HCT116 (cell line): ENCODE results near the gene LYPD8. TPM values are rescaled to one million over a fixed set of nuclear protein-coding genes. Genes with fewer than 3 reads are reported as not detected.

Experiments used
- ATAC-seq: fragments of 200-7000 bp; cut with Tn5 transposase; 2 replicates; pipeline ENCODE4 v1.9.1; 2020; ENCODE audit warnings: mild to moderate bottlenecking, moderate library complexity
- BruUV-seq: library from RNA; stranded (reverse); fragments of 400-500 nt; replicated peaks from 2 replicates; lab custom pipeline; 2021; lab: Mats Ljungman, UMichigan
- CTCF ChIA-PET: fragments of 300-600 bp; sonication (Branson Sonifier 250); formaldehyde crosslinking; loops from one replicate; lab custom pipeline; 2021; ENCODE audit warnings: antibody characterized with exemption; lab: Charles Lee
- POLR2A ChIA-PET: fragments of 300-600, 350-600 bp; sonication (Branson Sonifier 250); formaldehyde crosslinking; loops from one replicate; lab custom pipeline; 2021; ENCODE audit warnings: antibody characterized with exemption; lab: Charles Lee
- RAD21 ChIA-PET, 2 experiments: fragments of 300-600 bp; sonication (Branson Sonifier 250); formaldehyde crosslinking; loops; one replicate each; lab custom pipeline; 2023; ENCODE audit warnings: low total read pairs in 2 of 2; ENCODE audit not compliant: uncharacterized antibody in 2 of 2, unreplicated experiment in 2 of 2, low non-redundant PET in 1 of 2; lab: Charles Lee
- DNase-seq: peaks from one replicate; pipeline ENCODE4 v3.0.0-alpha.2; 2010; ENCODE audit warnings: low read depth, low spot score
- H2AFZ ChIP-seq: fragments of 200-600 bp; shearing (Covaris generic), sonication (generic); 2 replicates; pipeline ENCODE4 v1.6.1; 2017; ENCODE audit warnings: low read depth, mixed run types, mixed read lengths, antibody characterized with exemption, low read length; ENCODE audit not compliant: poor library complexity, severe bottlenecking
- H3K27ac ChIP-seq: 2 replicates; pipeline ENCODE4 v1.5.1; 2012; ENCODE audit warnings: low read depth, low read length
- H3K27me3 ChIP-seq: fragments of 200-600 bp; sonication (generic); 2 replicates; pipeline ENCODE4 v1.6.1; 2016; ENCODE audit warnings: mixed run types, low read length, mixed read lengths; ENCODE audit not compliant: insufficient read depth
- H3K36me3 ChIP-seq, 2 experiments: fragments of 200-500 bp in 1 of 2; fragments of 200-600 bp in 1 of 2; sonication (Bioruptor generic) in 1 of 2; sonication (generic) in 1 of 2; 2 replicates each; pipeline versions ENCODE4 v1.5.1 to v1.6.1; 2014 to 2016; ENCODE audit warnings: low read length in 2 of 2, inconsistent platforms in 1 of 2, mixed read lengths in 1 of 2, mixed run types in 1 of 2; ENCODE audit not compliant: insufficient read depth in 2 of 2, control insufficient read depth in 1 of 2
- H3K4me1 ChIP-seq, 2 experiments: fragments of 200-600 bp in 1 of 2; sonication (generic) in 1 of 2; 2 replicates each; pipeline versions ENCODE4 v1.5.1 to v1.6.1; 2012 to 2017; ENCODE audit warnings: low read length in 2 of 2, inconsistent platforms in 1 of 2, mild to moderate bottlenecking in 1 of 2, mixed read lengths in 1 of 2, mixed run types in 1 of 2, moderate library complexity in 1 of 2; ENCODE audit not compliant: insufficient read depth in 2 of 2, control insufficient read depth in 1 of 2
- H3K4me2 ChIP-seq: fragments of 200-600 bp; sonication (generic); 2 replicates; pipeline ENCODE4 v1.6.1; 2017; ENCODE audit warnings: mixed run types, low read length, mixed read lengths
- H3K4me3 ChIP-seq, 2 experiments: fragments of 200-600 bp in 1 of 2; sonication (generic) in 1 of 2; replicated peaks in 1 of 2; 2 replicates each; pipeline ENCODE4 v1.5.1; 2011 to 2016; ENCODE audit warnings: low read length in 2 of 2, control low read depth in 1 of 2, low read depth in 1 of 2, mild to moderate bottlenecking in 1 of 2, mixed read lengths in 1 of 2, mixed run types in 1 of 2
- H3K79me2 ChIP-seq: fragments of 200-600 bp; sonication (generic); 2 replicates; pipeline ENCODE4 v1.6.1; 2017; ENCODE audit warnings: mild to moderate bottlenecking, mixed run types, low read length, moderate library complexity, mixed read lengths; ENCODE audit not compliant: insufficient read depth
- H3K9ac ChIP-seq: fragments of 200-600 bp; sonication (generic); 2 replicates; pipeline ENCODE4 v1.6.1; 2016; ENCODE audit warnings: low read length, mixed read lengths
- H3K9me2 ChIP-seq: fragments of 200-600 bp; sonication (generic), shearing (Covaris generic); 2 replicates; pipeline ENCODE4 v1.6.1; 2017; ENCODE audit warnings: mixed run types, mild to moderate bottlenecking, moderate library complexity; ENCODE audit not compliant: insufficient read depth
- H3K9me3 ChIP-seq, 2 experiments: fragments of 200-500 bp in 1 of 2; fragments of 200-600 bp in 1 of 2; sonication (Bioruptor generic) in 1 of 2; sonication (generic) in 1 of 2; 2 replicates each; pipeline ENCODE4 v1.6.1; 2014 to 2017; ENCODE audit warnings: low read length in 2 of 2, mixed read lengths in 2 of 2, inconsistent platforms in 1 of 2, low read depth in 1 of 2, mild to moderate bottlenecking in 1 of 2, mixed run types in 1 of 2, moderate library complexity in 1 of 2; ENCODE audit not compliant: control insufficient read depth in 1 of 2, insufficient read depth in 1 of 2
- H4K20me1 ChIP-seq: fragments of 200-600 bp; sonication (generic), shearing (Covaris generic); 2 replicates; pipeline ENCODE4 v1.6.1; 2017; ENCODE audit warnings: mixed run types, mild to moderate bottlenecking, moderate library complexity; ENCODE audit not compliant: insufficient read depth
- CBX3 ChIP-seq: IDR thresholded peaks from 2 replicates; pipeline ENCODE4 v1.6.1; 2012; ENCODE audit warnings: low read depth
- CEBPB ChIP-seq: IDR thresholded peaks from 2 replicates; pipeline ENCODE4 v1.6.1; 2012; ENCODE audit warnings: low read depth
- EGR1 ChIP-seq: IDR thresholded peaks from 2 replicates; pipeline ENCODE4 v1.6.1; 2012; ENCODE audit warnings: low read depth
- ELF1 ChIP-seq: IDR thresholded peaks from 2 replicates; pipeline ENCODE4 v1.6.1; 2012; ENCODE audit warnings: low read depth, borderline replicate concordance
- EZH2 ChIP-seq: fragments of 200-600 bp; sonication (generic); IDR thresholded peaks from 2 replicates; pipeline ENCODE4 v1.6.1; 2017; ENCODE audit warnings: antibody characterized with exemption, mixed run types
- FOSL1 ChIP-seq: IDR thresholded peaks from 2 replicates; pipeline ENCODE4 v1.6.1; 2012; ENCODE audit warnings: low read depth
- JUND ChIP-seq: IDR thresholded peaks from 2 replicates; pipeline ENCODE4 v1.6.1; 2012
- POLR2A ChIP-seq: IDR thresholded peaks from 2 replicates; pipeline ENCODE4 v1.7.0; 2011; ENCODE audit warnings: borderline replicate concordance; ENCODE audit not compliant: insufficient read depth, insufficient read length; ENCODE audit errors: extremely low read depth
- POLR2AphosphoS5 ChIP-seq: IDR thresholded peaks from 2 replicates; pipeline ENCODE4 v1.6.1; 2011; ENCODE audit warnings: mild to moderate bottlenecking, low read depth, low read length, moderate library complexity
- SIN3A ChIP-seq: IDR thresholded peaks from 2 replicates; pipeline ENCODE4 v1.6.1; 2012; ENCODE audit warnings: low read depth
- SP1 ChIP-seq: IDR thresholded peaks from 2 replicates; pipeline ENCODE4 v1.6.1; 2012; ENCODE audit warnings: low read depth
- SRF ChIP-seq: IDR thresholded peaks from 2 replicates; pipeline ENCODE4 v1.6.1; 2012; ENCODE audit warnings: low read depth
- TCF7L2 ChIP-seq: IDR thresholded peaks from 2 replicates; pipeline ENCODE4 v1.7.0; 2011; ENCODE audit warnings: borderline replicate concordance, inconsistent platforms; ENCODE audit not compliant: insufficient read depth, insufficient read length; ENCODE audit errors: extremely low read depth
- ZFX ChIP-seq: fragments of 450-650 bp; IDR thresholded peaks from 2 replicates; pipeline ENCODE4 v1.6.1; 2017
- intact Hi-C: fragments of 100-400 bp; cut with micrococcal nuclease; formaldehyde crosslinking; loops from 2 replicates; pipeline ENCODE4 v1.10.0; 2022
- total RNA-seq: library from RNA; stranded (reverse); gene quantifications from one replicate; pipeline ENCODE4 v1.2.1, GENCODE V29; 2021; ENCODE audit not compliant: unreplicated experiment
- TF ChIP-seq, protein P1 (sequence below), 3 experiments: fragments of 200-600 bp in 1 of 3; sonication (generic) in 1 of 3; IDR thresholded peaks in 2 of 3; conservative IDR thresholded peaks in 1 of 3; 2 replicates each; pipeline ENCODE4 v1.5.1; 2012 to 2017; ENCODE audit warnings: low read depth in 2 of 3, low read length in 2 of 3, antibody characterized with exemption in 1 of 3, borderline replicate concordance in 1 of 3, control low read depth in 1 of 3, mild to moderate bottlenecking in 1 of 3, mixed read lengths in 1 of 3, mixed run types in 1 of 3, moderate library complexity in 1 of 3; ENCODE audit not compliant: insufficient read depth in 1 of 3
- TF ChIP-seq, protein P2 (sequence below): IDR thresholded peaks from 2 replicates; pipeline ENCODE4 v1.6.1; 2012
- TF ChIP-seq, protein P3 (sequence below): IDR thresholded peaks from 2 replicates; pipeline ENCODE4 v1.6.1; 2012; ENCODE audit warnings: low read depth
- TF ChIP-seq, protein P4 (sequence below): IDR thresholded peaks from 2 replicates; pipeline ENCODE4 v1.6.1; 2012
- TF ChIP-seq, protein P5 (sequence below): IDR thresholded peaks from 2 replicates; pipeline ENCODE4 v1.6.1; 2011; ENCODE audit warnings: mild to moderate bottlenecking, low read length, moderate library complexity; ENCODE audit not compliant: insufficient replicate concordance; ENCODE audit errors: extremely low read depth

Gene LYPD8
- total RNA-seq, 1 experiment from 2014 or later = not detected

DNA sequence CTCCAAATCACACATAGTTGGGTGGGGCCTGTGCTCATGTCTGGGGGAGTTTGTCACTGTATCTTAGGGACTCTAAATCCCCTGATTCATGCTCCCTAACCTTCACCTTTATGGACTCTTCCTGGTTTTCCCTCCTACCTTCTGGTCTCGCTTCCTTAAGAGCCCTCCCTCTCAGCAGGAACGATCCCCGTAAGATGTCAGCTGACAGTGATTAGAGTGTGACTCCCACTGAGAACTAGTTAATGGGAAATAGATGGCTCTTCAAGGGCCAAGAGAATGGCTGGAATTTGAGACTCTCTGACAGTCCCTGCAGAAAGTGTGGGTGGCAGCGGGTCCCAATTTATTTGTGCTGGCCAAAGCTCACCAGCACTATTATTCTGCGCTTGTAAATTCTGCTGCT lies 22.0 kb downstream of the LYPD8 start:
- no peak overlapping the region for H2AFZ ChIP-seq
- H3K9ac ChIP-seq = no peak overlapping the region
- H3K36me3 ChIP-seq = no peaks in the 10 kb centered on the region
- no peaks in the 10 kb centered on the region for H3K9me3 ChIP-seq
- POLR2A ChIA-PET = no interaction called here
- no peak overlapping the region for H3K4me2 ChIP-seq
- RAD21 ChIA-PET = no interaction called here
- H3K4me1 ChIP-seq = no peaks in the 10 kb centered on the region
- no peaks in the 10 kb centered on the region for H3K27me3 ChIP-seq
- no peaks in the 10 kb centered on the region for H3K79me2 ChIP-seq
- TF ChIP-seq POLR2AphosphoS5 (no peak), CBX3 (no peak), ELF1 (no peak), SP1 (no peak), POLR2A (no peak), CEBPB (no peak), SRF (no peak), ZFX (no peak), FOSL1 (no peak), EZH2 (no peak), JUND (no peak), SIN3A (no peak), TCF7L2 (no peak), EGR1 (no peak)
- TF ChIP-seq, protein P1, sequence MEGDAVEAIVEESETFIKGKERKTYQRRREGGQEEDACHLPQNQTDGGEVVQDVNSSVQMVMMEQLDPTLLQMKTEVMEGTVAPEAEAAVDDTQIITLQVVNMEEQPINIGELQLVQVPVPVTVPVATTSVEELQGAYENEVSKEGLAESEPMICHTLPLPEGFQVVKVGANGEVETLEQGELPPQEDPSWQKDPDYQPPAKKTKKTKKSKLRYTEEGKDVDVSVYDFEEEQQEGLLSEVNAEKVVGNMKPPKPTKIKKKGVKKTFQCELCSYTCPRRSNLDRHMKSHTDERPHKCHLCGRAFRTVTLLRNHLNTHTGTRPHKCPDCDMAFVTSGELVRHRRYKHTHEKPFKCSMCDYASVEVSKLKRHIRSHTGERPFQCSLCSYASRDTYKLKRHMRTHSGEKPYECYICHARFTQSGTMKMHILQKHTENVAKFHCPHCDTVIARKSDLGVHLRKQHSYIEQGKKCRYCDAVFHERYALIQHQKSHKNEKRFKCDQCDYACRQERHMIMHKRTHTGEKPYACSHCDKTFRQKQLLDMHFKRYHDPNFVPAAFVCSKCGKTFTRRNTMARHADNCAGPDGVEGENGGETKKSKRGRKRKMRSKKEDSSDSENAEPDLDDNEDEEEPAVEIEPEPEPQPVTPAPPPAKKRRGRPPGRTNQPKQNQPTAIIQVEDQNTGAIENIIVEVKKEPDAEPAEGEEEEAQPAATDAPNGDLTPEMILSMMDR (IDR thresholded peaks at IDR 0.05 in 2 of 3, conservative IDR thresholded peaks at IDR 0.05 in 1 of 3; ENCODE audit: borderline replicate concordance in 1 of 3, insufficient read depth in 1 of 3, low read depth in 2 of 3, low read length in 2 of 3) = no peak
- TF ChIP-seq, protein P2, sequence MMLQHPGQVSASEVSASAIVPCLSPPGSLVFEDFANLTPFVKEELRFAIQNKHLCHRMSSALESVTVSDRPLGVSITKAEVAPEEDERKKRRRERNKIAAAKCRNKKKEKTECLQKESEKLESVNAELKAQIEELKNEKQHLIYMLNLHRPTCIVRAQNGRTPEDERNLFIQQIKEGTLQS = no peak
- TF ChIP-seq, protein P3, sequence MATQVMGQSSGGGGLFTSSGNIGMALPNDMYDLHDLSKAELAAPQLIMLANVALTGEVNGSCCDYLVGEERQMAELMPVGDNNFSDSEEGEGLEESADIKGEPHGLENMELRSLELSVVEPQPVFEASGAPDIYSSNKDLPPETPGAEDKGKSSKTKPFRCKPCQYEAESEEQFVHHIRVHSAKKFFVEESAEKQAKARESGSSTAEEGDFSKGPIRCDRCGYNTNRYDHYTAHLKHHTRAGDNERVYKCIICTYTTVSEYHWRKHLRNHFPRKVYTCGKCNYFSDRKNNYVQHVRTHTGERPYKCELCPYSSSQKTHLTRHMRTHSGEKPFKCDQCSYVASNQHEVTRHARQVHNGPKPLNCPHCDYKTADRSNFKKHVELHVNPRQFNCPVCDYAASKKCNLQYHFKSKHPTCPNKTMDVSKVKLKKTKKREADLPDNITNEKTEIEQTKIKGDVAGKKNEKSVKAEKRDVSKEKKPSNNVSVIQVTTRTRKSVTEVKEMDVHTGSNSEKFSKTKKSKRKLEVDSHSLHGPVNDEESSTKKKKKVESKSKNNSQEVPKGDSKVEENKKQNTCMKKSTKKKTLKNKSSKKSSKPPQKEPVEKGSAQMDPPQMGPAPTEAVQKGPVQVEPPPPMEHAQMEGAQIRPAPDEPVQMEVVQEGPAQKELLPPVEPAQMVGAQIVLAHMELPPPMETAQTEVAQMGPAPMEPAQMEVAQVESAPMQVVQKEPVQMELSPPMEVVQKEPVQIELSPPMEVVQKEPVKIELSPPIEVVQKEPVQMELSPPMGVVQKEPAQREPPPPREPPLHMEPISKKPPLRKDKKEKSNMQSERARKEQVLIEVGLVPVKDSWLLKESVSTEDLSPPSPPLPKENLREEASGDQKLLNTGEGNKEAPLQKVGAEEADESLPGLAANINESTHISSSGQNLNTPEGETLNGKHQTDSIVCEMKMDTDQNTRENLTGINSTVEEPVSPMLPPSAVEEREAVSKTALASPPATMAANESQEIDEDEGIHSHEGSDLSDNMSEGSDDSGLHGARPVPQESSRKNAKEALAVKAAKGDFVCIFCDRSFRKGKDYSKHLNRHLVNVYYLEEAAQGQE = no peak
- TF ChIP-seq, protein P4, sequence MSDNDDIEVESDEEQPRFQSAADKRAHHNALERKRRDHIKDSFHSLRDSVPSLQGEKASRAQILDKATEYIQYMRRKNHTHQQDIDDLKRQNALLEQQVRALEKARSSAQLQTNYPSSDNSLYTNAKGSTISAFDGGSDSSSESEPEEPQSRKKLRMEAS = no peak
- TF ChIP-seq, protein P5, sequence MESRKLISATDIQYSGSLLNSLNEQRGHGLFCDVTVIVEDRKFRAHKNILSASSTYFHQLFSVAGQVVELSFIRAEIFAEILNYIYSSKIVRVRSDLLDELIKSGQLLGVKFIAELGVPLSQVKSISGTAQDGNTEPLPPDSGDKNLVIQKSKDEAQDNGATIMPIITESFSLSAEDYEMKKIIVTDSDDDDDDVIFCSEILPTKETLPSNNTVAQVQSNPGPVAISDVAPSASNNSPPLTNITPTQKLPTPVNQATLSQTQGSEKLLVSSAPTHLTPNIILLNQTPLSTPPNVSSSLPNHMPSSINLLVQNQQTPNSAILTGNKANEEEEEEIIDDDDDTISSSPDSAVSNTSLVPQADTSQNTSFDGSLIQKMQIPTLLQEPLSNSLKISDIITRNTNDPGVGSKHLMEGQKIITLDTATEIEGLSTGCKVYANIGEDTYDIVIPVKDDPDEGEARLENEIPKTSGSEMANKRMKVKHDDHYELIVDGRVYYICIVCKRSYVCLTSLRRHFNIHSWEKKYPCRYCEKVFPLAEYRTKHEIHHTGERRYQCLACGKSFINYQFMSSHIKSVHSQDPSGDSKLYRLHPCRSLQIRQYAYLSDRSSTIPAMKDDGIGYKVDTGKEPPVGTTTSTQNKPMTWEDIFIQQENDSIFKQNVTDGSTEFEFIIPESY = no peak
- H4K20me1 ChIP-seq = no peaks in the 10 kb centered on the region
- no peak for ATAC-seq
- H3K27ac ChIP-seq = no peak overlapping the region
- DNase-seq = no peak
- H3K9me2 ChIP-seq = no peaks in the 10 kb centered on the region
- BruUV-seq = no TSS peak
- CTCF ChIA-PET = no interaction called here
- intact Hi-C loops = no loop called here
- no peak overlapping the region for H3K4me3 ChIP-seq
